HG03571 (cell line): ENCODE measurements around the gene LAMC3.

Source experiments
- ATAC-seq: cut with Tn5 transposase; IDR thresholded peaks from one replicate; pipeline ENCODE4 v1.9.1; 2021; ENCODE audit not compliant: unreplicated experiment

LAMC3 gene

DNA sequence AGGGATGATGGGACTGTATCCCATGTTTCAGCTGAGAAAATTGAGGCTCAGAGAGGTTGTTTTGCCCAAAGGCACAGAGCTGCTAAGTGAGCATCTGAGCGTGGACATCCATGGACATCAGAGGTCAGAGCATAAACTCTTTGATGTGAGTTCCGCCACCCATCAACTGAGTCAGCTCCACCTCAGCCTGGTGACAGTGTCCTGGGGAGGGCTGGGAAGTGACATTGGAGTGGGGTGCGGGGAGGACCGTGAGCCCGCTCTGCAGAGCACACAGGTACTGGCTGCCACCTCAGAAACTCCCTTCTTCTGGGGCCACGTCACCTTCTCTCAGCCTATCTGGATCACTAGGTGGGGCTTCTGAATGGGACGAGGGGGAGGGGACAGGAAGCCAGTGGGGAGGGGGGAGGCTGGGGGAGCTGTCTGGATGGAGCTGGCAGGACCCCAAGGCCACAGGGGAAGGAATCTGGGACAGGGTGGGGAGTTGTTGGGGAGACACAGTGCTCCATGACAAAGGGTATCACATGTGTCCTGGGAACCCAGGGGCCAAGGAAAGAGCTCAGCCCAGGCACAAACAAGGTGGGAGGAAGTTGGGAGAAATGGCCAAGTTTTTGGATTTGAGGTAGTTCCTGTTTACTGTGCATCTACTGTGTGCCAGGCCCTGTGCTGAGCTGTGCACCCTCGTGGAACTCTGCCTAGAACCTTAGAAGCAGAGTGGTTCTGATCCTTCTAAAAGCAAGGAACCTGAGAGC lies 2.5 kb downstream of the LAMC3 start:
- no peak for ATAC-seq

DNA sequence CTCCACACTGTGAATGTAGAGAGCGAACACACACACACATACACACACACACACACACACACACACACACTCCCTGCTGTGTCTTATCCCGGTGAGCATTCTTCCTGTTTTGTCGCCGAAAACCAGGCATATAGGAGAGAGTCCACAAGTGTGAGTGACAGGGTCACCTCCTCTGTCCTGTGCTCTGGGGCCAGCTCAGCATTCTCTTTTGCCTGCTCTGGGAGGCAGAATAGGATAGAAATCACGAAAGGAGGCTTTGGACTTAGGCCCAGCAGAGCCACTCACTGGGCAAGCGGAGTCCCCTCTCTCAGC lies 3.0 kb downstream of the LAMC3 start:
- ATAC-seq, result no peak

DNA sequence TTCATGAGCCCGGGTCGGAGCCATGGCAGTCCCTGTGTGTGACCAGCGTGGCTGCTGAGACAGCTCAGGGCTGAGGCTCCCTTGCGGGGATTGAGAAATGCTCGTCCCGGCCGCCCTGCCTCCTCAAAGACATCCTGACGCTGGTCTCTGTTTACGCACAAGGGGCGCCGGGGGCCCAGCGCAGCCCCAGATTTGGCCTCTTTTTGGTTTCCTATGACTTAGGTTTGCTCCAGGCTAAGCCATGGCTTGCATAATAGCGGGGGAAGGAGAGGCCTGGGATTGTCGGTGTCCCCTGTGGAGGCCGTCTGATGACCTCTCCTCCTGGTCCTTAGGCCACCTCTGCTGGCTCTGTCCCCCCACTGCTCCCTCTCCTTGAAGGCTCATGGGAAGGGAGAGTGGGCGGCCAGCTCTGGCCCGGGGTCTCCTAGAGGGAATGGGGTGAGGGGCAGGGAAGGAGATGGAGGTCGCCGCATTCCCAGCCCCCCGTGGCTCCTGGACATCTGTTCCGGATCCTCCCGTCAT lies 3.5 kb downstream of the LAMC3 start:
- ATAC-seq, result no peak

GRCh38 chr9:131013015-131013755 lies 4.2 kb downstream of the LAMC3 start:
- ATAC-seq, result no peak

DNA sequence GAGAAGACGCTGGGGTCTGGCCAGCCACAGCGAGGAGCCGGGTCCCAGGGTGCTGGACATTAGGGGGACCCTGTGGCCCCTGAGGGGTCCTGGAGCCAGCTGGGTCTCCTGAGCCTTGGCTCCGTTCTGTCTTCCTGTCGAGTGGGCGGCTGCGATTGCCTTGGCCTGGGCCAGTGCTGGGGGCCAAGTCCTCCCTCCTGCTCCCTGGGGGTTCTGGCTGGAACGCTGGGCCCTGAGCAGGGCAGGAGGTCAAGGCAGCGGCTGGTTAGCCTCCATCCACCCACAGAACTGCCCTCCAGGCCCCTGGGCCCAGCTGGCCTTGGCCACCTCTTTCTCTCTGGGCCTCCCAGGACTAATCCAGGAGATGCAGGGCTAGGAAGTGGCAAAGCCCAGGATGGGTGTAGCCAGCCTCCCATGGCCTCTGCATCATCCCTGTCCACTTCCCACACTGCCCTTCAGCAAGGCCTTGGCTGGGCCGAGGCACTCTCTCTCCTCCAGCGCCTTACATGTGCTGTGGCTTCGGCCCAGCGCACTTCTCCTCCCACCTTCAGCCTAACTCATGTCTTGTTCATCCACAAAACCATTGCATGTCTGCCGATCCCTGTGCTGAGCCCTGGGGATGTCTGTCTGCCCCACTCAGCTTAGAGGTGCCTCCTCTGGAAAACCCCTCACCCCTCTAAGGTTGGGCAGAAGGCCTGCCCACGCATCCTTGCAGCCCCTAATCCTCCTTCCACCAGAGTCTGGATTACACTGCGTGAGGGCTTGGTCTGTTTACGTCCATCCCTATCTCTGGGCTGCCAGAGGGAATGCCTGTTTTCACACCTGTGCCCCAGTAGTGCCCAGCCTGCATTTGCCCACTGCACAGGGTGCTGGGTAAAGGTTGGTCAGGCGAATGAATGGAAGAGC lies 5.0 kb downstream of the LAMC3 start:
- no peak for ATAC-seq

DNA sequence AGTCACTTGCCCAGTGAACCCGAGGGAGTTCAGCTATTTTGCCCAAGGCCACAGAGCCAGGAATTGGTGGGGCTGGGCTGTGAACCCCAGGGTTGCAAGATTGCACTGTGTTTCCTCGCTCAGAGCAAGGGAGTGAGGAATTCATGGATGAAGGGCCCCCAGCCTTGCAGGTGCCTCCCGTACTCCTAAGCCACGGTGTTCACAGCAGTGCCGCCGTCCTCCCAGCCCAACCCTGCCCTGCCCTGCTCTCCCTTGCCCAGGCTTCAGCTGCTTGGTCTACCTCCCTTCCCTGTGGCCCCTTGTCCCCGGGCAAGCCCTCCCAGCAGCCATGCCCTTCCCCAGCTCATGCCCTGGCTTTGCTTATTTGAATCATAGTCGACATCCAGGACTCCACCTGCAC lies 6.1 kb downstream of the LAMC3 start:
- no peak for ATAC-seq

- no peak for ATAC-seq
These were observed 7.0 kb downstream of the LAMC3 start for GRCh38 chr9:131015876-131016397.

- ATAC-seq, result no peak
These were observed 8.1 kb downstream of the LAMC3 start for GRCh38 chr9:131017067-131017466.

- ATAC-seq, result no peak
These were observed 9.6 kb downstream of the LAMC3 start for GRCh38 chr9:131018621-131019020.

GRCh38 chr9:131019388-131020239 lies 10.6 kb downstream of the LAMC3 start:
- ATAC-seq, result no peak

DNA sequence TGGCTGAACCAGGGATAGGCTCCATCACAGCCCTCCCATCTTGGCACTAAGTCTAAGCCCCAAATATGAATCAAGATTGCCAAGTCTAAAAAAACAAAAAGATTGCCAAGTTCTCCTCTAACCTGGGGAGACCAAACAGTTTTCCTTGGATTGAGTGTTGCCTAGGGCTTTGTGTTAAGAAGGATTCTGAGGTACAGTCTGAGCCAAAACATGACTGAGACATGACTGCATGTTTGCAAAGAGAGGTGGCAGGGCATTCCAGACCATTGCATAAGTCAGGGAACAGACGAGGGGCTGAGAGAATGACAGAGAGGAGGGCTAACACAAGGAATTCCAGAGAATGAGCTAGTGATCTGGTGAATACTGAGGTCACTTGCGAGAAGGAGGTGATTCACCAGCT lies 11.4 kb downstream of the LAMC3 start:
- no peak for ATAC-seq

GRCh38 chr9:131020862-131021261 lies 11.9 kb downstream of the LAMC3 start:
- no peak for ATAC-seq

- no peak for ATAC-seq
These were observed 12.8 kb downstream of the LAMC3 start for GRCh38 chr9:131021785-131022184.

GRCh38 chr9:131024978-131025868 lies 16.2 kb downstream of the LAMC3 start:
- no peak for ATAC-seq

DNA sequence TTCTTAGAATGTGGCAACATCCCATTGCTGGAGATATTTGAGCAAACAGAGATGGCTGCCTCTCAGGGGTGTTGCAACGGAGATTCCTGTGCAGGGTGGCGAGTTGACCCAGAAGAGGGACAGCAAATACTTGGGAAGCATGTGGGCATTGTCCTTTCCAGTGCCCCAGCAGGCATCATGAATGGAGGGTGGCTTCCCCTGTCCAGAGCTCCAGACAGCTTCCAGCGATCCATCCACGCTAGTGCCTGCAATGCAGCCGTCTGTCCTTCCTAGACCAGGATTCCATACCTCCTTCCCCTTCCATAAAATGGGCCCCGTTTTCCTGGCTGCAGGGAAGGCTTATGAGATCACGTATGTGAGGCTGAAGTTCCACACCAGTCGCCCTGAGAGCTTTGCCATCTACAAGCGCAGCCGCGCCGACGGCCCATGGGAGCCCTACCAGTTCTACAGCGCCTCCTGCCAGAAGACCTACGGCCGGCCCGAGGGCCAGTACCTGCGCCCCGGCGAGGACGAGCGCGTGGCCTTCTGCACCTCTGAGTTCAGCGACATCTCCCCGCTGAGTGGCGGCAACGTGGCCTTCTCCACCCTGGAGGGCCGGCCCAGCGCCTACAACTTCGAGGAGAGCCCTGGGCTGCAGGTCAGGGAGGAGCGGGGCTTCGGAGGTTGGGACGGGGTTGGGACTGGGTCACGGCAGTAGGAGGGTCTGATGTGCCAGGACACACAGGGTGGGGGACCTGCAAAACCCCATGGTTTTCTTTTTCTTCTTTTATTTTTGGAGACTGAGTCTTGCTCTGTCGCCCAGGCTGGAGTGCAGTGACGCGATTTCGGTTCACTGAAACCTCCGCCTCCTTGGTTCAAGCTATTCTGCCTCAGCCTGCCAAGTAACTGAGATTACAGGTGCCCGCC lies 17.2 kb downstream of the LAMC3 start:
- no peak for ATAC-seq

DNA sequence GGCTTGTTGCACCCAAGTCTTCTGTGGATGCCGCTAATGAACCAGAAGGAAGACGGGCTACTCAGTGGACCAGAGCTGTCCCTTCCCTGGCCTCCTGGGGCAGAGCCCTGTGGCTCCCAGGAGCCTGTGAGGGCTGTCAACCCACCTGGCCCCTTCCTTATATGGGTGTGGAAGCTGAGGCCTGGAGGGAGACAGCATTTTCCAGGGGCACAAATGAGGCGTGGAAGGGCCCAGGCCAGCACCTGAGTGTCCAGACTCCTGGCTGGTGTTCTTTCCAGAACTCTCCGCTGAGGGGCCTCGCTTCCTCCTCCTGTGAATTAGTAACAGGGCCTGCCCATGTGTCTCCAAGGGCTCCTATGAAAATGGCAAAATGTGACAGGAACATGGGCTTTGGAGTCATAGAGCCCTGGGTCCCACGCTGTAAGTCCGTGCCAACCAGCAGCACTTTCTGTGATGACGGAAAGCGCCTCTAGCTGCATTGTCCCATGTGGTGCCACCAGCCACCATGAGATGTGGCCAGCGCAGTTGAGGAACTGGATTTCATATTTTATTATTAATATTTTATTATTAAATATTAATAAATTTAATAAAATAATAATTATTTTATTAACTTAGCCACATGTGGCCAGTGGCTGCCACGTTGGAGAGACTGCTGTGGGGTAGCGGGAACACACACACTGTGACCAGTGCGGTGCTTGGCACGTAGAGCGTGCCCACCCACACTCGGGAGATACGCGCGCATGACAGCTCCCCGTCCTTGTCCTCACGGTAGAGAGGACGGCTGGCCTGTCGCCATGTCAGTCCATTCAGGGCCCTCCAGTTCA lies 18.3 kb downstream of the LAMC3 start:
- no peak for ATAC-seq

GRCh38 chr9:131027872-131028179 lies 18.9 kb downstream of the LAMC3 start:
- no peak for ATAC-seq
